AG10803 (cell line): Measurements from ENCODE around the gene BTN2A1.

ENCODE experiments used
- DNase-seq: peaks from one replicate; pipeline ENCODE4 v3.0.0; 2010; ENCODE audit warnings: low read depth
- H3K4me3 ChIP-seq: 2 replicates; pipeline ENCODE4 v1.5.1; 2011; ENCODE audit warnings: mild to moderate bottlenecking, low read length, control low read depth
- TF ChIP-seq, protein P1 (sequence below): conservative IDR thresholded peaks from 2 replicates; pipeline ENCODE4 v1.5.1; 2011; ENCODE audit warnings: mild to moderate bottlenecking, low read length, control low read depth, inconsistent platforms

Gene BTN2A1

DNA sequence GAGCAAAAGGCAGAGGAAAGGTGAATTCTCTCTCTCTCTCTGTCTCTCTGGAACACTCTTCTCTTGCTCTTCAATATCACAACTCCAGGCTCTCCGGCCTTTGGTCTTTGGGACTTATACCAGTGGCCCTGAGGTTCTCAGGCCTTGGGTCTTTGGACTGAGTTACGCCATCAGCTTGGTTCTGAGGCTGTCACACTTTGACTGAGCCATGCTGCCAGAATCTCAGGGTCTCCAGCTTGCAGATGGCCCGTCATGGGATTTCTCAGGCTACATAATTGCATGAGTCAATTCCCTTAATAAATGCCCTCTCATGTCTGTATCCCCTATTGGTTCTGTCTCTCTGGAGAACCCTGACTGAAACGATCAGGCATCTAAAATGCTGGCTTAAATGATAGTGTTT is 12.9 kb downstream of the BTN2A1 start:
- no peak overlapping the region for H3K4me3 ChIP-seq

DNA sequence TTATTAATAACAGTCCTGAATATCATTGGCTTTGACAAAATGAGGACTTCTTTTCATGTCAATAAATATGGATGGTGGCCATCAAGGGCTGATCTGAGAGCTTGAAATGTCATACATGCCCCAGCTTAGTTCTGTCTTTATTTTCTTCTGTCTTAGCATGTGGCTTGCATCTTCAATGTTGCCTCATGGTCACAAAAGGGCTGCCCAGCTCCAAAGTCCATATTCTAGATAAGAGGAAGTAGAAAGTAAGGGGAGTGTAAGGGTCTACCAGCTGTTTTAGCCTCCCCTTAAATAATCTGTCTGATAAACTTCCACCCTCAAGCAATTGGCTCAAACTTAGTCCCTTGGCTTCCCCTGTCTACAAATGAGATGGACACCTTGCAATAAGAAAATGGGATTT is 14.2 kb downstream of the BTN2A1 start:
- no peak overlapping the region for H3K4me3 ChIP-seq
- DNase-seq, result no peak
- TF ChIP-seq, protein P1, sequence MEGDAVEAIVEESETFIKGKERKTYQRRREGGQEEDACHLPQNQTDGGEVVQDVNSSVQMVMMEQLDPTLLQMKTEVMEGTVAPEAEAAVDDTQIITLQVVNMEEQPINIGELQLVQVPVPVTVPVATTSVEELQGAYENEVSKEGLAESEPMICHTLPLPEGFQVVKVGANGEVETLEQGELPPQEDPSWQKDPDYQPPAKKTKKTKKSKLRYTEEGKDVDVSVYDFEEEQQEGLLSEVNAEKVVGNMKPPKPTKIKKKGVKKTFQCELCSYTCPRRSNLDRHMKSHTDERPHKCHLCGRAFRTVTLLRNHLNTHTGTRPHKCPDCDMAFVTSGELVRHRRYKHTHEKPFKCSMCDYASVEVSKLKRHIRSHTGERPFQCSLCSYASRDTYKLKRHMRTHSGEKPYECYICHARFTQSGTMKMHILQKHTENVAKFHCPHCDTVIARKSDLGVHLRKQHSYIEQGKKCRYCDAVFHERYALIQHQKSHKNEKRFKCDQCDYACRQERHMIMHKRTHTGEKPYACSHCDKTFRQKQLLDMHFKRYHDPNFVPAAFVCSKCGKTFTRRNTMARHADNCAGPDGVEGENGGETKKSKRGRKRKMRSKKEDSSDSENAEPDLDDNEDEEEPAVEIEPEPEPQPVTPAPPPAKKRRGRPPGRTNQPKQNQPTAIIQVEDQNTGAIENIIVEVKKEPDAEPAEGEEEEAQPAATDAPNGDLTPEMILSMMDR, result no peak

More for the DNA sequence above, 12.9 kb downstream of the BTN2A1 start:
- TF ChIP-seq, protein P1, result no peak
- DNase-seq, result no peak

DNA sequence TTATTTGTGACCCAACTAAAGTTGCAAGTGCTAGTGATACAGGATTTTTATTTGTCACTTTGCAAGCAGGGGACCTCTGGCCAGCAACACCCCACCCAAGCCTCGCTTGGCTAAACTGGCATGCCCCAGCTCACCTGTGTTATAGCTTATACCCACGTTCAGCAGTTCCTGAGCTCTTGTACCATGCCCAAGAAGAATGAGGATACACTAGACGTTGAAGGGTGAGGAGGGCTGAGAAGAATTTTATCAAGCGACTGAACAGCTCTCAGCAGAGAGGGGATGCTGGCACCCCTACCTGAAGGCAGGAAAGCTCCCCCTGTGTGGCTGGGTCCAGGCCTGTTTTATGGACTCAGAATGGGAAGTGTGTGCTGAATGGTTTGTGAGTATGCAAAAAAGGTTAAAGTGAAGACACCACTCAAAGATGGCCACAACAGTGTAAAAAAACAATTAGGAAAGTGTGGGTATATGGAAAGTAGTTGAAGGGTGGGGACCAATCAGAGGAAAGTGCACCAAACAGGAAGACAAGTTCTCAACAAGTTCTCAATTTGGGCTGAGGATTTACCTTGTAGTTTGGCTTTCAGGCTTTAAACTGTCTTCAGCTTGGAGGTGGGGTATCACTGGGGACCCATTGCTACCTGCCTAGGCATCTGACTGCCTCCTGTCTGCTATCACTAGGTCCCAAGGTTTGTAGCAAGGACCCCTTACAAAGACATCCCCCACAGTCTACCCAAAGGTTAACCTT is 15.0 kb downstream of the BTN2A1 start:
- TF ChIP-seq, protein P1, result no peak
- H3K4me3 ChIP-seq, result no peak overlapping the region

DNA sequence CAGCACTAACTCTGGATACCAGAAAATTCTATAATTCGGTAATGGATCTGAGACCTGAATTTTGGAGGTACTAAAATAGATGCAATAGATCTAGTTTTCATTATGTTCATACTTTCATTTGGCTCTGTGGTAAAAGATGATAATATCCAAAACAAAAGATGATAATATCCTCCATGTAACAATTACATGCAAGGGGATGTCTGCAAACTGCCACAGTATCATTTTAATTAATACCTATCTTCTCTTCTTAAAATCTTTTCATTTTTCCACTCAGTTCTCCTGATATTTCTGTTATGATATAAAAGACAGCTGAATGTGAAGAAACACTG is 15.6 kb downstream of the BTN2A1 start:
- peak overlapping the region; percentile 66 for H3K4me3 ChIP-seq
- TF ChIP-seq, protein P1, result no peak
- DNase-seq, result no peak

More for the DNA sequence above, 15.0 kb downstream of the BTN2A1 start:
- no peak for DNase-seq

DNA sequence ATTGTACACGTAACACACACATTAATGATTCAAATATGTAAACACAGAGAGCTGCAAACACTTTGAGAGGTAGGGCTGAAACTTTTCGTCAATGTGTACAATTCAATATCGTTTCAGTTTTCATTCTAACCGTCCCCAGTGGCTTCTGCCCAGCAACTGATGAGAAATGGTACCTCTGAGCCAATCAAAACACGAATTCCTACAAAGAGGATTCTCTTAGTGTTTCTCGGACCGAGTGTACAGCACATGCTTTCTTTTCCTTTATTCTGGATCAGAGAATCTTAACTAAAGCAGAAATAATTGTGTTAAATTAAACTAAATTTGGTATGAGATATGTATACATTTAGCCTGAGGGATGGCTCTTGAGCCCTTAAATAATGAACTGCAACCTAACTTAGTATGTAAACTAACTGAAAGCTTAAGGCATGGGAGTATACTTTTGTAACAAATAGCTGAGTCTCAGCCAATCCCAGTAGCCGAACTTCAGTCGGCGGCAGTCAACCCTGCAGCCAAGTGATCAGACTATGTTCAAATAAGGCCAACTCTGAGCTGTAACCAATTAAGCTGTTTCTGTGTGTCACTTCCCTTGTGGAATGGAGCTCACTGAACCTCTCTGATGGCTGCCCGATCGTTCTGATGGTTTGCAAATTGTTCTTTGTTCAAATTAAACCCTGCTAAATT is 16.1 kb downstream of the BTN2A1 start:
- peak; percentile 96 for DNase-seq
- TF ChIP-seq, protein P1, result no peak
- H3K4me3 ChIP-seq, result peak overlapping the region; percentile 66

DNA sequence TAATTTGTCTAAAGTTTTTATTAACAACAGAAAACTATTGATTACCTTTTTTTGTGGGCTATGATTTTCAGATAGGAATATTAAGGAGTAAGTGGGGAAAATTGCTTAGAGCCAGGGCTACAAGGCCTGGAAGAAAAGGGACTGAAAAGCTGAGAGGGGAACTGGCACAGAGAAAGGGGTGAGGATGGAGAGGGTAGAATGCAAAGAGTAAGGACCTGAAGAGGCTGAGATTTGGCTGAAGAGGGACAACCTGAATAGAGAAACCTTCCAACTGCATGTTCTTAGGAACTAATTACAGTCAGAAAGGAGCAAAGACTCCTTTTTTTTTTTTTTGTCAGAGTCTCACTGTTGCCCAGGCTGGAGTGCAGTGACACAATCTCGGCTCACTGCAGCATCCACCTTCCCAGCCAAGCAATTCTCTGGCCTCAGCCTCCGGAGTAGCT is 16.7 kb downstream of the BTN2A1 start:
- TF ChIP-seq, protein P1, result no peak
- peak overlapping the region; percentile 66 for H3K4me3 ChIP-seq
- no peak for DNase-seq
